Mononuclear cell (primary cell): Measurements from ENCODE around the gene CABP1. TPM values are rescaled to one million over a fixed set of nuclear protein-coding genes. Genes with fewer than 3 reads are reported as not detected.
"Not testable (repeated sequence)": the region's sequence is repeated elsewhere in the genome, so short reads cannot be mapped to it uniquely, and the experiment has no call there.

ENCODE experiments used
- H3K27me3 ChIP-seq: 2 replicates; pipeline ENCODE4 v1.6.0; 2011; ENCODE audit warnings: low read length, control low read depth; ENCODE audit not compliant: insufficient read depth
- H3K4me1 ChIP-seq: 2 replicates; pipeline ENCODE4 v1.5.1; 2011; ENCODE audit warnings: mild to moderate bottlenecking, low read length, control low read depth; ENCODE audit not compliant: insufficient read depth
- H3K4me3 ChIP-seq: 2 replicates; pipeline ENCODE4 v1.5.1; 2011; ENCODE audit warnings: mild to moderate bottlenecking, low read length, moderate library complexity
- H3K9me3 ChIP-seq: 2 replicates; pipeline ENCODE4 v1.5.1; 2011; ENCODE audit warnings: low read depth, mild to moderate bottlenecking, control low read depth, low read length
- total RNA-seq: library from RNA; depleted of rRNA; stranded (reverse); fragments of >200 nt; gene quantifications from one replicate; pipeline ENCODE4 v1.2.3, GENCODE V29; 2012

CABP1 gene
- not detected for total RNA-seq

DNA sequence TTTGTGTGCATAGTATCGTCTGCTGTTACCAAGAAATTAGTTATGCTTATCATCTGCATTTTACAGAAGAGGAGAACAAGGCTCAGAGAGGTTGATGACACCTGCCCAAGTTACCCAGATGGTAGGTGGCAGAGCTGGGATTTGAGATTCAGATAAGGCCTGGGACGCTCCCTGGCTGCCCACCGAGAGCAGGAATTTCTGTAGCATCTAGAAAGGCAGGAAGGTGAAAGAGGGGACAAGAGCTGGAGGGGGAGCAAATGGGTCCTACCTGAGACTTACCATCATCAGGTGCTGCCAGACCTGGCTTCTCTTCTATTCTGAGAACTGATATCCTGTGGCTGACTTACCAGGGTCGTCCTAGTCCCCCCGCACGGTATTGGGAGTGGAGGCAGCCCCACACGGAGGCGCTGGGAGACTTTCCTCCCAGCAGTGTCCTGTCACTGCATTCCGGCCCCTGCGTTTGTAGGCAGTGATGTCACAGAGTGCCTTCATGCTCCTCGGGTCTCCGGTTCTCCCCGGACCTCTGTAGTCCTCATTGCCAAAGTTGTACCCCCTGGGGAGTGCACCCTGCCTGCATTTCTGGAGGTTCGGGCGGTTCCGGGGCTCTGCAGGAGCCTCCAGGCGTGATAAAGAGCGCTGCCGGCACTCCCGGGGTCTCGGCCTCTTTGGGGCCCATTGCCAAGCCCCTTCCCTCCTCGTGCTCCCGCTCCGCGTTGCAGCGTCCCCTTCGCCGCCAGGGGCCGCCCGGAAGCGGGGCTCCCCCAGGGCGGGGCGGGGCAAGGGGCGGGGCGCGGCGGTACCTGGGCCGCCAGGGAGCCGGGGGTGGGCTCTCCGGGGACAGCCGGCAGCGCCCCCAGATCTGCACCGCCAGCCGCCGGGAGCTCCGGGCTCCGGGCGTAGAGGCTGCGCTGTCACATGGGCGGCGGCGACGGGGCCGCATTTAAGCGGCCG lies at the start of gene CABP1:
TSS of gene CABP1 (plus strand) at position 856 of the 951 bp plus-strand sequence. CDS start at position 916, 60 bp downstream.
- peaks cover 50% of the 10 kb centered on the region for H3K27me3 ChIP-seq
- peaks cover 12% of the 10 kb centered on the region for H3K4me1 ChIP-seq
- H3K9me3 ChIP-seq: no peaks in the 10 kb centered on the region
- H3K4me3 ChIP-seq: no peak within 1 kb of the TSS

GRCh38 chr12:120590741-120591407 lies 49.6 kb upstream of the CABP1 start:
- H3K27me3 ChIP-seq: no peaks in the 10 kb centered on the region
- H3K4me3 ChIP-seq: no peak overlapping the region
- H3K4me1 ChIP-seq: peaks cover 3% of the 10 kb centered on the region
- no peaks in the 10 kb centered on the region for H3K9me3 ChIP-seq

DNA sequence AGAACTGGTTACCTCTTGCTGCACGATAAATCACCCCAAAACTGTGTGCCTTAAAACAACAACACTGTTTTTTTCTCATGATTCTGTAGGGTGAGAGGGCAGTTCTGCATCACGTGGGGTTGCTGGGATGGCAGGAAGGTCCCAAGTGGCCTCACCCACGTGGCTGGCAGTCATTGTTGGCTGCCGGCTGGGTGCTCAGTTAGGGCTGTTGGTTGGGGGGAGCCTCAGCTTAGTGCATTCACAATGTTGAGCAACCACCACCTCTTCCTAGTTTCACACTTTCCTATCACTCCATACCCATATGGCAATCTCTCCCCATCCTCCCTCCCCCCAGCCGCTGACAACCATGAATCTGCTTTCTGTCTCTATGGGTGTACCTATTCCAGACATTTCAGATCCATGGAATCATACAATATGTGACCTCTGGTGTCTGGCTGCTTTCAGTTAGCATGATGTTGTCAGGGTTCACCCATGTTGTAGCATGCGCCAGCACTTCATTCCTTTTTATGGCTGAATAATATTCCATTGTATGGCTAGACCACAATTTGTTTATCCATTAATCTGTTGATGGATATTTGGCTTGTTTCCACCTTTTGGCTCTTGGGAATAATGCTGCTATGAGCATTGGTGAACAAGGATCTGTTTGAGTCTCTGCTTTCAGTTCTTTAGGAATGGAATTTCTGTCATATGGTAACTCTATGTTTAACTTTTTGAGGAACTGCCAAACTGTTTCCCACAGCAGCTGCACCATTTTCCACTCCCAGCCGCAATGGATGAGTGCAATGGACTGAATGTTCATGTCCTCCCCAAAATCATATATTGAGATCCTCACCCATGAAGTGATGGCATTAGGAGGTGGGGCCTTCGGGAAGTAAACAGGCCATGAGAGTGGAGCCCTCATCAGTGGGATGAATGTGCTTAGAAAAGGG lies 48.0 kb upstream of the CABP1 start:
- H3K4me3 ChIP-seq: no peak overlapping the region
- peaks cover 3% of the 10 kb centered on the region for H3K4me1 ChIP-seq
- no peaks in the 10 kb centered on the region for H3K27me3 ChIP-seq
- no peaks in the 10 kb centered on the region for H3K9me3 ChIP-seq

- H3K9me3 ChIP-seq: no peaks in the 10 kb centered on the region
- peaks cover 28% of the 10 kb centered on the region for H3K4me1 ChIP-seq
- H3K4me3 ChIP-seq: no peak overlapping the region
- no peaks in the 10 kb centered on the region for H3K27me3 ChIP-seq
Observed at GRCh38 chr12:120596901-120597300, 43.5 kb upstream of the CABP1 start.

- Histone ChIP-seq H3K9me3 (no peaks in the 10 kb centered on the region), H3K4me1 (peaks cover 33% of the 10 kb centered on the region), H3K4me3 (no peak overlapping the region)
Observed at GRCh38 chr12:120597861-120598260, 42.6 kb upstream of the CABP1 start.

GRCh38 chr12:120598674-120599463 lies 41.6 kb upstream of the CABP1 start:
- H3K4me1 ChIP-seq: peaks cover 36% of the 10 kb centered on the region
- H3K27me3 ChIP-seq: no peaks in the 10 kb centered on the region
- no peak overlapping the region for H3K4me3 ChIP-seq
- no peaks in the 10 kb centered on the region for H3K9me3 ChIP-seq

More at GRCh38 chr12:120597861-120598260, 42.6 kb upstream of the CABP1 start:
- no peaks in the 10 kb centered on the region for H3K27me3 ChIP-seq

GRCh38 chr12:120599672-120600552 lies 40.5 kb upstream of the CABP1 start:
- Histone ChIP-seq H3K4me1 (peaks cover 36% of the 10 kb centered on the region), H3K9me3 (no peaks in the 10 kb centered on the region), H3K4me3 (no peak overlapping the region), H3K27me3 (no peaks in the 10 kb centered on the region)

- not testable (repeated sequence) for H3K4me3 ChIP-seq, H3K9me3 ChIP-seq, H3K27me3 ChIP-seq
- H3K4me1 ChIP-seq: peaks cover 36% of the 10 kb centered on the region
Observed at GRCh38 chr12:120602416-120602815, 38.0 kb upstream of the CABP1 start.

GRCh38 chr12:120610560-120610959 lies 29.9 kb upstream of the CABP1 start:
- H3K27me3 ChIP-seq: no peaks in the 10 kb centered on the region
- H3K4me3 ChIP-seq: no peak overlapping the region
- H3K9me3 ChIP-seq: no peaks in the 10 kb centered on the region
- no peaks in the 10 kb centered on the region for H3K4me1 ChIP-seq

- H3K4me3 ChIP-seq, H3K4me1 ChIP-seq, H3K9me3 ChIP-seq, H3K27me3 ChIP-seq: not testable (repeated sequence)
Observed at GRCh38 chr12:120611534-120611933, 28.9 kb upstream of the CABP1 start.

- Histone ChIP-seq H3K4me3 (no peak overlapping the region), H3K4me1 (no peaks in the 10 kb centered on the region), H3K9me3 (no peaks in the 10 kb centered on the region), H3K27me3 (peaks cover 2% of the 10 kb centered on the region)
Observed at GRCh38 chr12:120614848-120615247, 25.6 kb upstream of the CABP1 start.

GRCh38 chr12:120617193-120617592 lies 23.2 kb upstream of the CABP1 start:
- not testable (repeated sequence) for H3K4me1 ChIP-seq, H3K9me3 ChIP-seq, H3K27me3 ChIP-seq, H3K4me3 ChIP-seq

DNA sequence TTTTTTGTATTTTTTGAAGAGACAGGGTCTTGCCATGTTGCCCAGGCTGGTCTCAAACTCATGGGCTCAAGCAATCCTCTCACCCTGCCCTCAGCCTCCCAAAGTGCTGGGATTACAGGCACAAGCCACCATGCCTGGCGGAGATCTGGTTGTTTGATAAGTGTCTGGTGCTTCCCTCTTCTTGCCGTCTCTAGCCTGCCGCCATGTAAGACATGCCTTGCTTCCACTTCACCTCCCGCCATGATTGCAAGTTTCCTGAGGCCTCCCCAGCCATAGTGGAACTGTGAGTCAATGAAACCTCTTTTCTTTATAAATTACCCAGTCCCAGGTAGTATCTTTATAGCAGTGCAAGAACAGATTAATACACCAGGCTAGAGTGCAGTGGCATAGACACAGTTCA lies 22.7 kb upstream of the CABP1 start:
- not testable (repeated sequence) for H3K27me3 ChIP-seq, H3K4me3 ChIP-seq, H3K4me1 ChIP-seq, H3K9me3 ChIP-seq
